NOMO-1 treated with dmso at 0.1 percent for 144 hours (cell line): ENCODE measurements around the gene SUN3.
"Not testable (repeated sequence)": the region's sequence is repeated elsewhere in the genome, so short reads cannot be mapped to it uniquely, and the experiment has no call there.

ENCODE experiments used
- DNase-seq: peaks from one replicate; lab custom pipeline; 2025; ENCODE audit not compliant: unreplicated experiment; lab: John Stamatoyannopoulos, UW

The SUN3 gene

DNA sequence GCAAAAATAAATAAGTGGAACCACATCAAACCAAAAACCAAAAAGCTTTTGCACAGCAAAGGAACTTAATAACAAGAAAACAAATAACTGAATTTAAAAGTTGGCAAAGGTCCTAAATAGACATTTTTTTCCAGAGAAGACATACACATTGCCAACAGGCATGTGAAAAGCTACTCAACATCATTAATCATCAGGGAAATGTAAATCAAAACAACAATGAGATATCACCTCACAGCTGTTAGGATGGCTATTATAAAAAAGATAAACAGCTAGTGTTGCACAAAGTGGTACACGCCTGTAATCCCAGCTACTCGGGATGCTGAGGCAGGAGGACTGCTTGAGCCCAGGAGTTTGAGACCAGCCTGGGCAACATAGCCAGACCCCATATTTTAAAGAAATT, 2.2 kb upstream of the SUN3 start:
- DNase-seq = no peak

DNA sequence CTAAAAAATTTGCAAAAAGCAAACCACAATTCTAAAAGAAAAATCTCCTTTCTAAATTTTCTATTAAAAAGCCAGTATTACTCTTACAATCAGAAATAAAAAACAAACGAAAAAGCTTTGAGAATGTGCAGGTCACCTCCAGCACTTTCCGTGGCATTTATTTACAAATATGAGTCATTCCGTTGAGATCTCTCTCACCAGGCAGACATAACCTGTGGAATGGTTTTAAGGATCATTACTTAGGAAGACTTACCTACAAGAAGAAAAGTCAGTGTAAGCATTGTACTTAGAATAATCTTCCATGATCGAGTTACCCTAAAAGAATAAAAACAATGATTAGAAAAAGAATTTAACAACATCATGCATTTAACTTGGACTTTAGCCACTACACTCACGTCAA, 3.3 kb downstream of the SUN3 start:
- DNase-seq = no peak

- DNase-seq = no peak
Measured at GRCh38 chr7:48017674-48018073, 11.2 kb downstream of the SUN3 start.

GRCh38 chr7:48016641-48017040, 12.3 kb downstream of the SUN3 start:
- no peak for DNase-seq

- no peak for DNase-seq
Measured at GRCh38 chr7:48011951-48012350, 17.0 kb downstream of the SUN3 start.

GRCh38 chr7:48011323-48011722, 17.6 kb downstream of the SUN3 start:
- no peak for DNase-seq

- no peak for DNase-seq
Measured at GRCh38 chr7:48009954-48010353, 19.0 kb downstream of the SUN3 start.

DNA sequence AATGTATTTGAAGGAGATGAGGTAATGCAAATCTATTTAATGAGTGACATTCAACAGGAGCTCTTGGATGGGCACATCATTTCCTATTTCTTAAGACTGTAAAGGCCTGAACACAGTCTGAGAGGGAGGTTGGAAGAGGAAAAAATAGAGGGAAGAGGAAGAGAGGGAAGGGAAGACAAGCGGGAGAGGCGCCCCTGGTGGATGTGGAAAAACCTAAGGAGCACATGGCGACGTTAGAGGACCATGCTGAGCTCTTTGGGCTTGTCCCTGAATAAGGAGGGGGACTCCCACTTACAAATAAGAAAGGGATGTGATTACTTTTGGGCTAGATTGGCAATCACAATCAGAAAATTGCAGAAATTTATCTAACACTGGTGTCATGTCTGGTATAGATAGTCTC, 19.6 kb downstream of the SUN3 start:
- DNase-seq = no peak

DNA sequence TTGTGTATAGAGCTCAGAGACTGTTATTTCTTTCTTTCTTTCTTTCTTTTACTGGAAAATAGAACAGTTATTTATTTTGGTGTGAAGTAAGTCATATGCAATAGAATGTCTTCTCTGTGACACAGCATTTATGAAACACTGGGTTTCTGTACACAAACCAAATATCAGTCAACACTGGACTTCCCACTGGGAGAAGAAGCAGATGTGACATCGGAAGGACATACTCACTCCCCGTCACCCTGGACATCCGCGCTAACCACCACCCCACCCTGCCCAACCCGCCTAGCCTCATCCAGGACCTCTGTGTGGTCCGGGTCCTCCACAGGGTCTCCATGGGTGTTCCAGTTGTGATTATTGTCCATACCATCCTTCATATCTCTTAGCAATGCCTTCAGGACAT, 22.0 kb downstream of the SUN3 start:
- no peak for DNase-seq

- no peak for DNase-seq
Measured at GRCh38 chr7:48004638-48005037, 24.3 kb downstream of the SUN3 start.

- no peak for DNase-seq
Measured at GRCh38 chr7:48004032-48004431, 24.9 kb downstream of the SUN3 start.

DNA sequence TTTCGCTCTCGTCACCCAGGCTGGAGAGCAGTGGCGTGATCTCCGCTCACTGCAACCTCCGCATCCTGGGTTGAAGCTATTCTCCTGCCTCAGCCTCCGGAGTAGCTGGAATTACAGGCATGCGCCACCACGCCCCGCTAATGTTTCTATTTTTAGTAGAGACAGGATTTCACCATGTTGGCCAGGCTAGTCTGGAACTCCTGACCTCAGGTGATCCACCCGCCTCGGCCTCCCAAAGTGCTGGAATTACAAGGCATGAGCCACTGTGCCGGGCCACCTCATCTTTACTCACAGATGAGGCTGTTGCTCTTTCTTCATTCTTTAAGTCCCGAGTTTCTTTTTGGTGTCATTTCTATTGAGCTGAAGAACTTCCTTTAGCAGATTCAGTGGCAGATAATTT, 28.7 kb downstream of the SUN3 start:
- DNase-seq = not testable (repeated sequence)

DNA sequence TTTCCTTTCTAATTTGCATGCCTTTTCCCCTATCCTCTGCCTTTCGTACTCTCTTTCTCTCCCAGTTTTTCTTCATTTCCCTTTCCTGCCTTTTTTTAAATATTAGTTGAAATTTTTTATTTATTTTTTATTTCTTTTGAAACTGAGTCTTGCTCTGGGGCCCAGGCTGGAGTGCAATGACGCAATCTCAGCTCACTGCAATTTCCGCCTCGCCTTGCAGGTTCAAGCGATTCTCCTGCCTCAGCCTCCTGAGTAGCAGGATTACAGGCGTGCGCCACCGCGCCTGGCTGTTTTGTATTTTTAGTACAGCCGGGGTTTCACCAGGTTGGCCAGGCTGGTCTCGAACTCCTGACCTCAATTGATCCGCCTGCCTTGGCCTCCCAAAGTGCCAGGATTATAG, 29.5 kb downstream of the SUN3 start:
- DNase-seq = no peak

DNA sequence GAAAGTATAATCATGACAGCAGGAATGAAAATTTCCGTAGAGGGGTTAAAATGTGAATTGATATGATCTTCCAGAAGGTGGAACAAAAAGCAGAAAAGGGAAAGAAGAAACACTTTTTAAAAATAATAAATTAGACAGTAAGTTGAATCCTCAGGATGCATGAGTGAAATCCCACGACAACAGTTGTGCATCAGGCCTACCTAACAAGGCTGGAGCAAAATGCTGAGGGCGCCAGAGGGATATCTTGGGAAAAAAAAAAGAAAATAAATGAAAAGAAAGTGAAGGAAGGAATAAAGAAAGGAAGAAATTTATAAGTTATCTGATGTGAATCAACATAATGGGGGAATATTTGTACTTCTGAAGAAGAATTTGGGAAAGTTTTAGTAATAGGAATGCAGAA, 36.5 kb downstream of the SUN3 start:
- no peak for DNase-seq

DNA sequence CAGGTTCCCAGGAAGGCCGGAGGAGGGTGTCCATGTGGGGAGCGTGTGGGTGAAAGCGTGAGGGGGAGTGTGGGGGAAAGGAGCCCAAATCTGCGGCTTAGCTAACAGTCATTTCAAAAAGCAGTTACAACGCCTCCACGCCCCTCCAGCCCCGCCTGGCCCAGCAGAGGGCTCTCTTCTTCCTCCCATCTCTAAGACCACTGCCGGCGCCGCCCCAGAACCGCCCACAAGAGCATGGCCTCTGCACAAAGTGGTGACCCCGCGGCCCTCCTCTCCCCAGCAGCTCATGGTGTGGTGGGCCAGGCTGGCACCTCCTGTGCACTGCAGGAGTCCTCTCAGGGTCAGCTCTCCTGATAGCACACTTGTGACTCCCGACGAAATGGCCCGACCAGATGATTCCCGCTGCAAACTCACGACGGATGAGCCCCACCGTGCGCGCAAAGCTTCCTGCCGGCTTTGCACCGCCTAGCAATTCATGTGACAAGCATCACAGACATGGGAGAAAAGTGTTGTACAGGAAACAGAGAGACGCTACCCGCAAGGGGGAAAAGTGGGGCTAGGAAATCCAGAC, 37.1 kb downstream of the SUN3 start:
- DNase-seq = peak; percentile 82

DNA sequence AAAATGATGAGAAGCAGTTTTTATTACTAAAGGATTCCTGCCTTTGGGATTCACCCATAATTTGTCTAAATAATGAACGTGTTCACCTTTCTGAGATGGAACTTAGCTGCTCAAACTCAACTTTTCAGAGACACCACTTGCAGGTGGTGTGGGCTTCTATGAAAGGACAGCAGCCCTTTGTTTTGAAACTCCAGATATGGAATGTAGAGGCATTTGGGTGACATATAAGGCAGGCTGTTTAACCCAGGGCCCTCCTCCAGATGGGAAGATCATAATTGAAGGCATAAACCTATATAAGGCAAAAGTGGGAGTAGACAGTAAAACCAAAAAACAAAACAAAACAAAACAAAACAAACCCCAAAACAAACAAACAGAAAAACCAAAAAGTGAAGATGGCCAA, 37.6 kb downstream of the SUN3 start:
- DNase-seq = no peak

DNA sequence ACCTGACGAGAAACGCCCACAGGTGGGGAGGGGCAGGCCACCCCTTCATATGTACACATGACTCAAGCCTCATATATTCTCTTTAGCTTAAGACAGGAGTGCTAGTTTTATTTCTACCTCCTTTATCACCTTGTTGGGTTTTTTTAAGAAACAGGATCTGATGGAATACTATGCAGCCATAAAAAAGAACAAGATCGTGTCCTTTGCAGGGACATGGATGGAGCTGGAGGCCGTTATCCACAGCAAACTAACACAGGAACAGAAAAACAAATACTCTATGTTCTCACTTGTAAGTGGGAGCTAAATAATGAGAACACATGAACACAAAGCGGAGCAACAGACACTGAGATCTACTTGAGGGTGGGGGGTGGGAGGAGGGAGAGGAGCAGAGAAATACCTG, 38.3 kb downstream of the SUN3 start:
- no peak for DNase-seq

- DNase-seq = not testable (repeated sequence)
Measured at GRCh38 chr7:47989607-47990400, 39.1 kb downstream of the SUN3 start.

GRCh38 chr7:47988496-47989386, 40.2 kb downstream of the SUN3 start:
- no peak for DNase-seq

GRCh38 chr7:47982610-47983009, 46.3 kb downstream of the SUN3 start:
- DNase-seq = no peak

GRCh38 chr7:47980648-47981047, 48.3 kb downstream of the SUN3 start:
- DNase-seq = not testable (repeated sequence)

- no peak for DNase-seq
Measured at GRCh38 chr7:47979832-47980181, 49.1 kb downstream of the SUN3 start.
